ENCODE results near the gene GBX1.

GBX1 gene

DNA sequence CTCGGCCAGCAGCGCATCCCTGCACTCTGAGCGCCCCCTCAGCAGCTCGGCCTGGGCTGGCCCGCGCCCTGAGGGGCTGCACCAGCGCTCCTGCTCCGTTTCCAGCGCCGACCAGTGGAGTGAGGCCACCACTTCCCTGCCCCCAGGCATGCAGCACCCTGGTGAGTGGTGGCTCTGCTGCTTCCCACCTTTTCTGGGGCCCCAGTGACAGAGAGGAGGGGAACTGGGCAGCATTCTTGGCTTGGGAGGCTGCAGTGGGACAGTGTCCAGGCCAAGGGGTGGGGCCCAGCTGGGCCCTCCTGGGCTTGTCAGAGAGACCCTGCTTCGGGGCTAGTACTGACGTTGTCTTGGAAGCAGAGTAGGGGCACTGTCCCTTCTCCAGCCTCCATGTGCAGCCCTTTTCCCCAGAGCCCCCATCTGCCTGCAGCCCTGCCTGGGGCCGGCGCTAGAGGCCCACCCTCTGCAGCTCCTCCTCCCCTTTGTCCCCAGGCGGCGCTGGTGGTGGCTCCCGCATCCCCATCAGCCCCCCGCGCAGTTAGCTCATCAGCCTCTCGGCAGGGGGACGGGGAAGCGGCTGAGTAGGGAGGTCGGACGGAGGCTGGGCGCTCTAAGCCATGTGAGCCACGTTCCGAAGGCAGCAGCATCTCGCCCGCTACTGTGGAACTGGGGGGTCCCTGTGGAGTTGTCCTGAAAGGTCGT lies 29.2 kb downstream of the GBX1 start:
- DNase-seq: no peak

DNA sequence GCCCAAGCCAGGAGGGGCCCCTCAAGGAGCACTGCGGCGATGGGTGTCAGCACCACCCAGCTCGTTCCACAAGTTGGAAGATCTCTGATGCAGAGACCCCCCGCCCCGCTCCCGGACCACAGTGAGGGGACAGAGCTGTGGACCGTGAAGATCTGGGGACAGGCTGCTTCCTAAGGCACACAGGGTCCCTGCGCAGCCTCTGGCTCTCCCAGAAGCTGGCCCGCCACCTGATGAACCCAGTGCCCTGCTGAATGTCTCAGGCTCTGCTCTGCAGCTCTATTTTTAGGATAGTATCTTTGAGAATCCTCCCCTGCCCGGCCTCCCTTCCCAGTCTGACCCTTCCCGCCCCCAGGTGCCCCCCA lies 29.7 kb downstream of the GBX1 start:
- no peak for DNase-seq

DNA sequence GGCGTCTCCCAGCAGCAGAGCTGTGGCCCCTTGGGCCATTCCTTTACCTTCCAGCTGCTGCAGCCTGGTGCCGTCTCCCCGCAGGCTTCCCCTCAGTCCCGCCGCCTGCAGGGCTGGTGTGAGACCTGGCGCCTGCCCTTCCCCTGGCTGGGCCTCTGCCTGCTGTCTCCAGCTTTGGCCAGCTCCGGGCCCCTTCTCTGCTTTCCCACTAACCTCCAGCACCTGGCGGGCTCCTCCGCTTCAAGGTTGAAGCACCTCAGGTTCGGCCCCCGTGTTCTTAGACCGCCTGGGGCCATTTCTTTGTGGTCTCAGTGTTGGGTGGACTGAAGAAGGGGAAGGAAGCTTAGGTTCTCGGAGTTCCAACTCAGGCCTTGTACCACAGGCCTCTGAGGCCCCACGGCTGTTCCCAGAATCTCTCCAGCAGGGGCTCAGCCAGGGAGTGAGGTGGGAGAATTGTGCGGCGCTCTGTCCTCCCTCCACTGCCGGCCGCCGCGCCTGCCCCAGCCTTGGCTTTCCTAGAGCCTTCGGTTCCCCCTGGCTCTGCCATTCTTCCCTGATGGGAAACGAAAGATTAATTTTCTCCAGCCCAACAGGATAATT lies 30.3 kb downstream of the GBX1 start:
- no peak for DNase-seq

DNA sequence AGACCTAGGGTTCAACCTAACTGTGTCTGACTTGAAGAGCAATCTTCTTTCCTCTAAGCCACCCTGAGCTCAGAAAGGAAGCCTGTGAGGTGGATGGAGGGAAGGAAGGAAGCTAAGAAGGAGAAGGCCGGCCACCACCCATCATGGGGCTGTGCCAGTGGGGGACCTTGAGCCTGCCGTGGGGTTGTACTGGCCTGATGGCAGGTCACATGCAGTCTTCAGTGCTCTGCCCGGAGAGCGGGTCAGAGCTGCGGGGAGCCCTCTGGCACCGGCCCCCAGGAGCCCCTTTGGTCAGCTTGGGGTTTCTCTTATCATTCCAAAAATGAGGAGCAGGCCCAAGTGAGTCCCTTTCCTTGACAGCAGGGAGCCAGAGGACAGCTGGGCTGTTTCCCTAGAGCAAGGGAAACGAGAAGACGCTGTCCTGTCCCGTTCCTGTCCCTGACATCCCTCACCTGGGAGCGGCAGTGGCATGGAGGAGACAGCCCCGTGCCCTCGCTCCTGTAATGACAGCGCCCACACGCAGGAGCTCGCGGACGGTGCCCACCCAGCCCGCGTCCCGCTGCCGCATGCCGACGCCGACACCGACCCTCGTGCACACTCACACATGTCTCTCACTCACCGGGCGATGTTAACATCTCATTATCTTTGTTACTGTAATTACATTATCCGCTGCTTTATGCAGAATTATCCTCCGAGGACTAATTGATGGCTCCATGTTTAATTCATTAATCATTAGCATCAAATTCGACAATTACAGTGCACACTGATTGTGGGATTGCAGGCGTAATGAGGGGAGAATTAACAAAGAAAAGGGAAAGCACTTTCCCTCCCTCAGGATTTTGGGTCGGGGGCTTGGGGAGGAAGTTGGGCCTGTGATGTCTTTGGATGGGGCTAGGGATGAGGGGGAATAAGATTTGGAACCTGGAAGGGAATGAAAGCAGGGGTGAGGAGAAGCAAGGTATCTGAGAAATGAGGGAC lies 31.3 kb downstream of the GBX1 start:
- no peak for DNase-seq

DNA sequence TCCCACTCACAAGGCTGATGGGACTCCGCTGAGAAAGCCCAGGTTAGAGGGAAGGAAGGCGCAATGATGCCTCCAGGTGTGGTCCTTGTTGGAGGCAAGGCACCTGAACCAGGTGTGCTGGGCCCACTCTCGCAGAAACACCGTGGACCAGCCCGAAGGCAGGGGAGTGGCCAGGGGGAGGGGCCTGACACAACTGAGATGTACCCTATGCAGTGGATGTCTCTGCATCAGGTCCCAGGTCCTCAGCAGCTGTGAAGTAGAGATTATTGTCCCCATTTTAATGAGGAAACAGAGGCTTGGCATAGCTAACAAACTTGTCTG lies 32.0 kb downstream of the GBX1 start:
- no peak for DNase-seq

DNA sequence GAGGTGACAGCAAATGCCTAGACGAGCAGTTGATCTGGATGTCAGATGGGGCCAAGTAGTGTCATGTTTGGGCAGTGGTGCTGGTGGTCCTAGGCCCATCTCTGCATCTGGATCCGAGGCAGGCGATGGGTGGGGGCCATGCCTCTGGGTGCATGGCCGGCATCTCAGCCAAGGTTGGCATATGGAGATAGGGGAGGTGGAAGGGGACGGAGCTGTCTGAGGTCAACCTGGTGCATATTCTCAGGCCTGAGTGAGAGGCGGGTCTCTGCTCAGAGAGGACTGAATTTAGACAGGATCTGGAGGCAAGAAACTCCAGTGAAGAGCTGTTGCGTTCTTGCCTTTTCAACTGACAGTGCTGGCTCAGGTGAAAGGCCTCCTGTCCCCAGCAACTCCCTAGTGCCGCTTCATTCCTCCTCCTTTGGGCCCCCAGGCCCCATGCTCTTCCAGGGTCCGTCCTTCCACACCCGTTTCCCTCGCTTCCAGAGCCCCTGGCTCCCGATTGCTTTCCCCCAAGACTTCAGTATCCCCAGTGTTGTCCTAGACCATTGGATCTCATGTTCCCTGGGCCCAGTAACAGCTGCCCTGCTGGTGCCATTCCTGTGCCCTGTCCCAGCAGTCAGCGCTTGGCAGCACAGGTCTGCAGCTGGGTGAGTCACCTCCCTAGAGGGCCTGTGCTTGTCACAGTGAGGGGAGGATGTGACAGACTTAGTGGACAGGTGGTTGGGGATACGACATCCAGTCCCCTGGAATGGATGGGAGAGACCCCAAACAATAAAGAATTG lies 32.6 kb downstream of the GBX1 start:
- DNase-seq: no peak

DNA sequence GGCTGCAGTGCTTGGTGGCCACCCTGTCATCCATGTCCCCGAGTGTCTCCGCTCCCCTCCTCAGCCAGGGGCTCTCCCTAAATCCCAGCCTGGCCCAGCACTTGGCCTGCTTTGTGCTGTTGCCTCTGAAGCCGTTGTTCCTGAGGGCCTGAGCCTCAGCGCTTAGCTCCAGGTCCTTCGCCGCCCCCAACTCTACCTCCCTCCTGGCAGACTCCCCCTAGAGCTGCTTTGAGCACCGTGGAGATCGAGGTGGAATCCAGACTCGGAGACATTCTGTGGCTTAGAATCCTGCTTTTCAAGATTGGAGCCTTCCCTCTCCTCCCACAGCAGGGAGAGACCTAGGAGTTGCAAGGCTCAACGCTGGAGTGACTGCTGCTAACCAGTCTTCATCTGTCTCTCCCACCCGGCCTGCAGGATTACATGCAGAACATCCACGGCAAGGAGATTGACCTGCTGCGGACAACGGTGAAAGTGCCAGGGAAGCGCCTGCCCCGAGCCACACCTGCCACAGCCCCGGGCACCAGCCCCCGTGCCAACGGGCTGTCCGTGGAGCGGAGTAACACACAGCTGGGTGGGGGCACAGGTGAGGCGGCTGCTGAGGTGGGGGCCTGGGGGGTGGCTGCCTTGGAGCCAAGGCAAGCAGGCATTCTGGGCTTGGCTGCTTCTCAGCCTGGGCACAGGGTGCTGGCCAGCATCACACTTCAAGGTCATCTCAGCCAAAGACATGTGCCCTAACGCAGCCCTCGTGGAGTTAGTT lies 33.3 kb downstream of the GBX1 start:
- no peak for DNase-seq

DNA sequence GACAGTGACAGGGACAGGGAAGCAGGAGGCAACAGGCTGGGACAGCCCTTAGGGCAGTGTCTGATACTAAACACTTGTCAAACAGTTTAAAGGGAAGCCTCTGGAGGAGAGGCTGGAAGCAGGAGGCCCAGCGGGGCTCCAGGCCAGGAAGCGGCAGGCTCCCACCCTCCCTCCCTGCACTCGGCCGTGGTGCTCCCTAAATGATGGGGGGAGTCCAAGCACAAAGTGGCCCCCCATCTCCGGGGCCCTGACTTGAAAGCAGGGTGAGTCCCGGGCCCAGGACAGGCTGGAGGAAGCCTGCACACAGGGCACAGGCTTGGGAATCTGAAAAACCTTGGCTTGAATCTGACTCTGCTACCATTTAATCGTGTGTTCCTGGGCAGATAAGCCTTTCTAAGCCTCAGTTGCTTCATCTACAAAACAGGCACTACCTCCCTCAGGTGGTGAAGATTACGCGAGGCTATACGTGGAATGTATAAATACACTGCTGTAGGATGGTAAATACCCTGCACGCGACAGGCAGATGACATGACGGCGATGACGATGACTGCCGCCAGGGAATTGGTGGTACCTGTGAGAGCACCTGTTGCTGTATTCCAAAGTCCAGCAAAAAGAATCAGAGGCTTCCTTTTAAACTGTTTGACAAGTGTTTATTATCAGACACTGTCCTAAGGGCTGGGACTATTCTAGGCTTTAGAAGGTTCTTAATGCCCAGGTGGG lies 34.1 kb downstream of the GBX1 start:
- no peak for DNase-seq

DNA sequence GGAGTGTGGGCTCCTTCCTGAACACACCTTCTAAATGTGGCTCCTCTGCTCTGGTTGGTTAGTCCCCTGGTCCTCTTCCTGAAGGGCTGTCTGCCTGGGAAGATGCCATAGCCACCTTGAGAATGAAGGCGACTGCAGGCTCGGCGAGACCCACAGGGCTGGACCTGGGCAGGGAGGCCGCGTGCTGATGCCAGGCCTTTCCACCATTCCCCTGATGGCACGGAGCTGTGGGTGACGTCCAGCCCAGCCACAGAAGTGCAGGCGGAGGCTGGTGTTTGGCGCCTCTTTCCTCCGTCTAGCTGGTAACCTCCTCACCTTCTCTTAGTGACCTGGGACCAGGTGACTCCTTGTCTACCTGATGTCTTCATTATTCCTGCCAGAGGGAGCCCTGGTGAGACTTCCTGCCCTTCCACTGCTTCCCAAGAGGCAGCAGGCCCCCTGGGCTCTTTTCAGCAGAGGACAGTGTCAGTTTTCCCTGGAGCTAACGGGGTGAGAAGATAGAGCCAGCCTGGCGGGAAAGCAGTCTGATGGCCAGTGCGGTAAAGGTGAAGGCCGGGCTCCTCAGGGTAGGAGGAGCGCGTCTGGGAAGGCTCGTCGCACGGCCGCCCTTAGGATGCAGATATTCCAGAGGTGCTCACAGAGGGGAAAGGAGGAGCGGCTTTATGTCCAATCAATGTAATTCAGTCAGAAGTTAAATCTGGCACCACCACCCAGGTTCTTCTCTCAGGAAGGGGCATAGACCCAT lies 34.9 kb downstream of the GBX1 start:
- no peak for DNase-seq

DNA sequence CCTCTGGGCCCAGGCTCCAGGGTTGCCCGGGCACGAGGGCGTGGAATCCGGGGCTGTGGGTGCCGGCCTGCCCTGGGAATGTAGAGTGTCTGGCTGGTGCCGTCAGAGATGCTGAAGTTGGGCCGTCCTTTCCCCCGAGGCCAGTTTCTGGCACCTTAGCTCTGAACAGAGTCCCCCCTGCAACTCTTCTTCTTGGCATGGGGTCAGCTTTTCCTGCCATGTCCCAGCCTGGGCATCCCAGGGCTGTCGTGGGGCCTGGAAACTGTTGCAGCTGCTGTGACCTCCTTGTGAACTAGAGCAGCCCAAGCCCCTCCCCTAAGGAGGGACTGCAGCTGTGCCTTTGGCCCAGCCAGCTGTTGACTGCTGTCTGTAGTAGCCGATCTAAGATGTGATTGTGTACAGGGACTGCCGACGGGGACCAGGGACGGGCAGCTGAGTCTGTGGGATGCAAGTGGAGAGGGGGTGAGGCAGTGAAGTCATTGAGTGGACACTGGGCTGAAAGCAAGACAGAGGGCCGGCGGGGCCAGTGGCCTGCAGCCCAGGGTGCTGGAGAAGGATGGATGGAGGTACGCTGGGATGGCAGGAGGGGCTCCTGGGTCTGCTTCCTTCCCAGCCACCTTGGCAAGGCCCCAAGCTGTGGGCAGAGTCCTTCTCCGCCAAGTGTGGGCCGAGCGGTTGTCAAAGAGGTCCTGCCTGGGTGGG lies 35.8 kb downstream of the GBX1 start:
- no peak for DNase-seq

DNA sequence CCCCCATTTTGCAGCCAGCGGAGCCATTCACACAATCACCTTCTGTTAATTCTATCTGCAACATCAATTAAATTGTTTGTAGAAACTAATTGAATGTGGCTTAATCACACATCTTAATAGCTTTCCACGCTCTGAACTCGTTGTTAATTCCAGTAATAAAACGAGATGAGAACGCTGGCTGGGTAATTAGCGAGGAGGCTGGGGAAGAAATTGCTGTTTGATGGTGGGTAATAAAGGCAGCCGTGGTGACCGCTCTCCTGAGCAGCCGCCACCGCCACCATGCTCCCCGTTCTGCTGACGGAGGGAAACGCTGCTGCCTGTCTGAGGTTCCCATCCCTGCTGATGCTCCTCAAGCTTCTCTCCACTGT lies 36.3 kb downstream of the GBX1 start:
- no peak for DNase-seq

DNA sequence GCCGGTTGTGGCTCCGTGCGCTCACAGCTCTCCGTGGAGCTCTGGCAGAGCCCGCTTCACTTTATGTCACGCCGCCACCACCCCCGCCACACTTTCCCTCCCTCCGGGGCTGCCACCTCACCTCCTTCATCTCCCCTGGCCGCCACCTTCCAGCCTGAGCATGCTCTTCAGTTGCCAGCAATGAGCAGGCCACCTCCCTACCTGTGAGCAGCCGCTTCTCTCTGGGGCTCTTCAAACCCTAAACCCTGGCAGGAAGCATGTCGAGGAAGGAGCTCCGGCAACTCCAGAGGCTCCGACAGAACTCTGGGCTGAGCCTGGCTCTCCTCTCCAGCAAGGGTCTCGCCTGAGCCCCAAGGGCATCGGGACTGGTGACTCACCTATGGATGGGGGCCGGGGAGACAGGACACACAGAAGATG lies 36.7 kb downstream of the GBX1 start:
- DNase-seq: no peak

DNA sequence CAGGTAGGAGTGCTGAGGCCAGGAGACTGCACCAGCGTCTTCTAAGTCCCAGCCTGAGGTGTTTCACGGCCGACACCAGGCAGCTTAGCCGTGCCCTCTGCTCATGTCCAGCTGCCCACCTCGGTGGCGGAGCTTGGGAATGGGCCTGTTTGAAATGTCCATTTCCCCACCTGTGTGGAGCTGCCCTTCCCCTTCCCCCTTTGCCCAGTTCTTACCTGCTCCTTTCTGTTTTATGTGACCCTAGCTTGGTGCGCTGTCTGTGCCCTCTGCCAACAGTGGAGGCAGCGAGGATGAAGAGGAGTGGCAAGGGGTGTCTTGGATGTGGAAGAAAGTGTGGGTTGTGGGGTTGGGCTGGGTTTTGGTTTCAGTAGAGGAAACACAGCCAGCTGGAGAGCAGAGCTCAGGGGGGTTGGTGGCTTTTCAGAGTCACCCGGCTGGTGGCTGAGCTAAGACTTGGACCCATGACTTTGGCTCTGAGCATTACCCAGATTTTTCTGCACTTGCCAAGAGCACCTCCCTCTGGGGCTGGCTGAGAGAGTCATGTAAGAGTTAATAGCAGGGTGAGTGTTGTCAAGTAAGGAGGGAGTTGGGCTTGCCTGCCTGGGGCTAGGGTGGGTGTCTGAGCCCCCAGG lies 37.4 kb downstream of the GBX1 start:
- DNase-seq: no peak

DNA sequence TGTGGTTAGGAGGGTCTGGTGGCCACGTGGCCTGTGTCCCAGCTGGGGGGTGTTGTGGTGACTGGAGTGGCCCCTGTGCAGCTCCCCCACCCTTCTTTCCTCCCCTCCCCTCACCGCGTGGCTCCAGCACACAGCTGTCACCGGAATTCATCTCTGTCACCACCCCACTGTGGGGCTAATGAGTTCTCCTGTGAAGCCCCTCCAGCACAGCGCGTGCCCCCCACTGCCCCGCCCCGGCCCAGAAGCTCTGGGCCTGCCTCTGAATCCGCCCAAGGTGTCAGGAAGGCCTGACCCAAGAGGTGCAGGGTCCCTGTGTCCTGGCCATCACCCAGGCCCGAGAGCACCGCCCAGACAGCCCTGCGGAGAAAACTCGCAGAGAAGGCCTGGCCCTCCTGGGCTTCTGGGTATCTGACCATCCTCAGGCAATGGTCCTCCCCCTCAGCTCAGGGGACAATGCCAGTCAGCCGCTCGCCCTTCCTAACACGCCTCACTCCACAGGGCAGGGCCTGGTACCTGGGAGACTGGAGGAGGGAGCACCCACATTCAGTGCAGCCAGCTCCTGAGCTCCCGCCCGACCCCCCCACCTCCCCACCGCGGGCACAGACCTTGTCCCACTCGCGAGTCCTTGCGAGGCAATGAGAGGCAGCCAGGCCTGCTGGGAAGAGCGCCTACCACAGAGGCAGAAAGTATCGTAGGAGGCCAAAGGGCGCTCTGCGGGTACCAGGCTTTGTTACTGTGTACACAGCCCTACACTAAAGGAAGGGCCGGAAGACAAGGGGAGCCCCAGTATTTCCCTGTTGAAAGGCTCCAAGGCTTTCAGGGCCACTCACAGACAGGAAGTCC lies 38.2 kb downstream of the GBX1 start:
- DNase-seq: no peak

DNA sequence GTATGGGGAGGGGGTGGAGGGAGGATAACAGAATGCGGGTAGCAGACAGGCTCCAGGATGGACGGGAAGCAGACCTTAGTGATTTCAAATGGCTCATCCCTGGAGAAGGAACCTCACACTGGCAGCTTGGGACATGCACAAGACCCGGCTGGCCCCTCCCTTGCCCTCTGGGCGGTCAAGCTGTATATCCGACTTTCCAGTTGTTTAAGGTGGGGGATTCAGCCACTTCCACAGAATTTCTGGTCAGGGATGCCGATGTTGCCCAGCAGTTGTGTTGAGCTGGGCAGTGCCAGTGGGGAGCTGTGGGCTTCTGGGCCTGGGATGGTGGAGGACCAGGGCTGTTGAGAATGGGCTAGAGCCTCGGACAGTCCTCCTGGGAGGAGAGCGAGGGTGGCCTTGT lies 38.8 kb downstream of the GBX1 start:
- no peak for DNase-seq

DNA sequence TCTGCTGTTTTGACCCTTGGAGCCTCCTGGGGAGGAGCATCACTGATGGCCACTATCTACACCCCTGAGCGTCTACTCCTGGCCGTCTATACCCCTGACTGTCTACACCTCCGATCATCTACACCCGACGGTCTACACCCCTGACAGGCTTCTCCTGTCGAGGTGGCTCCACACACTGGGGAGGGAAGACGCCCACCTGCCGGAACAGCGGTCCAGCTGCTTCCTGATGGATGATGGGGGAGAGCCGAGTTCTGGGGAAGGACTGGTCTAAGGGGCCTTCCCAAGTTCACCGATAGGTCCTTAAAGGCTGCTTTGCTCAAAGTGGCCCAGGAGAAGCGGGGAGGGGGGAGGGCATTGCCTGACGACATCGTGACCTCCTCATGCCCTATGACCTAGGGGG lies 39.4 kb downstream of the GBX1 start:
- no peak for DNase-seq

DNA sequence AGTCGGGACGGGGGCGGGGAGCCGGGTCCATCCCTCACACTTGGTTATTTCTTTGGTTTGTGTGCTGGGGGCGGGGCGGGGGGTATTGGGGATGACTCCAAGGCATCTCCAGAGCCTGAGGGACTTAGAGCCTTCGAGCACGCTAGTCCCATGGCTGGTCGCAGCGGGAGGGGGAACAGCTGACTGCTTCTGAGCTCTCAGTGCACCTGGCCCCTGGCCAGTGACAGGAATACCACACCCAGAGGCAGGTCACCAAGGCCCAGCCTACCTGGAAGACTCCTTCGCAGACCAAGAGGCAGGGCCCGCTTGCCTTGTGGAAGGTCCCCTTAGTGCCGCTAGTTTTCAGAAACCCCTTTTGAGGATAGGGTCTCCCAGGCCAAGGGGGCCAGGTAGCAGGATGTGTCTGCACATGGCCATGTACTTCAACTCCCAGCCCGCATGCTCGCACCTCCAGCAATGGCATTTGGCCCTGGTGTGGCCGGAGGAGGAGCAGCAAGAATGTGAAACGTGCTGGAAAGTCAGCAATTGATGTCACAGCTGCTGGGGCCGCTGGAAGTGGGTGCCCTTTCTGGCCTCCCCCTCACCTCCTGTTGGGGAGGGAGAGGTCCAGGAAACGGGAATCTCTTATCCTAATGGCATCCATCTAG lies 40.9 kb downstream of the GBX1 start:
- DNase-seq: no peak

DNA sequence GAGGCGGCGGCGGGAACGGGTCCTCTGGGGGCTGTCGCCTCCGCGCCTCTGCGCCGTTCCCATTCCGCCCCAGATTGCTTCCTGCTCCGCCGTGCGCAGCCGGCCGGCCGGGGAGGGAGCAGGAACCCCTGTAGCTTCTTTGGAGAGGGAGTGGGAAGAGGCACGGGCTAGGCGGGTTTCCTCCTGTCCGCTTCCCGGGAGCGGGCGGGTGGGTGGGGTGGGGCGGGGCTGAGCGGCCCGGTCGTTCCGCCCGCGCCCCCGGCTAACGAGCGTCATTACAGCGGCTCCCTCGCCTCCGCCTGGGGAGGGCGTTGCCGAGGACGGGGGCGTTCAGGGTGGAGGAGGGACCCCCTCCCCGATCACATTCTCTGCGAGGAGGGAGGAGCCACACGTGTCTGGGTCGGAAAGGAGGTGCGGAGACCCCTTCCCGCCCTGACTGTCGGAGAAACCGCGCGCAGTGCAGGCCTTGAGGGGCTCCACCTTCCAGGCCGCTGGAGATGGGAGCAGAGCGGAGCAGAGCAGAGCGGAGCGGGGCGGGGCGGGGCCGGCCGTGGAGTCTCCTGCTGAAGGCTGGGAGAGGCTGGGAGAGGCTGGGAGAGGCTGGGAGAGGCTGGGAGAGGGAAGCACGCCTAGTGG lies 41.5 kb downstream of the GBX1 start:
- no peak for DNase-seq
